D721Med (cell line): ENCODE measurements around the gene C9orf152.

Experiments
- DNase-seq: peaks from one replicate; pipeline ENCODE4 v3.0.0; 2011; ENCODE audit warnings: low spot score; ENCODE audit not compliant: insufficient read length
- FAIRE-seq: peaks from 2 replicates; lab custom pipeline; 2011; peaks lifted over from hg19 to GRCh38; lab: Jason Lieb, UNC
- CTCF ChIP-seq: IDR thresholded peaks from 2 replicates; pipeline ENCODE4 v1.5.1; 2012; ENCODE audit warnings: mild to moderate bottlenecking, control low read depth; ENCODE audit not compliant: insufficient read depth; ENCODE audit errors: missing control alignments

Gene C9orf152

GRCh38 chr9:110155751-110156150 is 52.2 kb downstream of the C9orf152 start:
- FAIRE-seq, result no peak
- no peak for TF ChIP-seq CTCF

GRCh38 chr9:110153431-110153830 is 54.5 kb downstream of the C9orf152 start:
- no peak for DNase-seq
- no peak for TF ChIP-seq CTCF
- no peak for FAIRE-seq

More at GRCh38 chr9:110155751-110156150, 52.2 kb downstream of the C9orf152 start:
- DNase-seq, result no peak

GRCh38 chr9:110152704-110153374 is 55.1 kb downstream of the C9orf152 start:
- FAIRE-seq (no peak), DNase-seq (no peak)
- TF ChIP-seq CTCF, result peak; percentile 89
